SIG-M5 treated with dmso at 0.1 percent for 504 hours (cell line): ENCODE data around the gene PARD3B.
A peak's percentile ranks its signal among the peaks of the same experiment; 100 is the strongest.

Source experiments
- DNase-seq: peaks from one replicate; lab custom pipeline; 2025; ENCODE audit not compliant: unreplicated experiment; lab: John Stamatoyannopoulos, UW

PARD3B gene

GRCh38 chr2:205570648-205571047 is 1025.4 kb downstream of the PARD3B start:
- no peak for DNase-seq

- no peak for DNase-seq
These were observed 1026.2 kb downstream of the PARD3B start for GRCh38 chr2:205571360-205571959.

- DNase-seq = no peak
These were observed 1028.7 kb downstream of the PARD3B start for GRCh38 chr2:205574001-205574400.

GRCh38 chr2:205579335-205579734 is 1034.1 kb downstream of the PARD3B start:
- DNase-seq = no peak

GRCh38 chr2:205580212-205580987 is 1035.1 kb downstream of the PARD3B start:
- DNase-seq = no peak

GRCh38 chr2:205582366-205582765 is 1037.1 kb downstream of the PARD3B start:
- DNase-seq = no peak

- no peak for DNase-seq
These were observed 1040.4 kb downstream of the PARD3B start for GRCh38 chr2:205585449-205586383.

GRCh38 chr2:205586626-205587025 is 1041.4 kb downstream of the PARD3B start:
- DNase-seq = no peak

GRCh38 chr2:205589479-205589878 is 1044.2 kb downstream of the PARD3B start:
- no peak for DNase-seq

- no peak for DNase-seq
These were observed 1045.5 kb downstream of the PARD3B start for GRCh38 chr2:205590759-205591158.

- no peak for DNase-seq
These were observed 1048.6 kb downstream of the PARD3B start for GRCh38 chr2:205593891-205594290.

- no peak for DNase-seq
These were observed 1051.3 kb downstream of the PARD3B start for GRCh38 chr2:205596581-205596980.

GRCh38 chr2:205605638-205606304 is 1060.5 kb downstream of the PARD3B start:
- no peak for DNase-seq

GRCh38 chr2:205607146-205607545 is 1061.9 kb downstream of the PARD3B start:
- DNase-seq = no peak

GRCh38 chr2:205609113-205609512 is 1063.8 kb downstream of the PARD3B start:
- DNase-seq = no peak

GRCh38 chr2:205610437-205610836 is 1065.2 kb downstream of the PARD3B start:
- no peak for DNase-seq

GRCh38 chr2:205612636-205613035 is 1067.4 kb downstream of the PARD3B start:
- no peak for DNase-seq

- DNase-seq = no peak
These were observed 1068.8 kb downstream of the PARD3B start for GRCh38 chr2:205613970-205614559.

- DNase-seq = no peak
These were observed 1069.7 kb downstream of the PARD3B start for GRCh38 chr2:205614965-205615364.

GRCh38 chr2:205617905-205618304 is 1072.6 kb downstream of the PARD3B start:
- DNase-seq = peak; percentile 22

- no peak for DNase-seq
These were observed 1074.3 kb downstream of the PARD3B start for GRCh38 chr2:205619600-205619999.
